NB4 (cell line): ENCODE results near the gene LSG1.

ENCODE experiments used
- DNase-seq: peaks from one replicate; pipeline ENCODE4 v3.0.0; 2010; ENCODE audit warnings: low read depth
- H3K4me3 ChIP-seq: one replicate; pipeline ENCODE4 v1.5.1; 2011; ENCODE audit warnings: mild to moderate bottlenecking, low read depth, low read length, moderate library complexity
- MYC ChIP-seq: IDR thresholded peaks from 2 replicates; pipeline ENCODE4 v1.6.1; 2011; ENCODE audit warnings: low read depth, low read length
- POLR2A ChIP-seq: IDR thresholded peaks from 2 replicates; pipeline ENCODE4 v1.6.1; 2011; ENCODE audit warnings: mild to moderate bottlenecking; ENCODE audit not compliant: insufficient read length; ENCODE audit errors: extremely low read depth
- TF ChIP-seq, protein P1 (sequence below): IDR thresholded peaks from 2 replicates; pipeline ENCODE4 v1.6.1; 2011; ENCODE audit warnings: low read depth, low read length
- TF ChIP-seq, protein P2 (sequence below): IDR thresholded peaks from one replicate; pipeline ENCODE4 v1.5.1; 2012; ENCODE audit warnings: low read depth, low read length

The LSG1 gene

DNA sequence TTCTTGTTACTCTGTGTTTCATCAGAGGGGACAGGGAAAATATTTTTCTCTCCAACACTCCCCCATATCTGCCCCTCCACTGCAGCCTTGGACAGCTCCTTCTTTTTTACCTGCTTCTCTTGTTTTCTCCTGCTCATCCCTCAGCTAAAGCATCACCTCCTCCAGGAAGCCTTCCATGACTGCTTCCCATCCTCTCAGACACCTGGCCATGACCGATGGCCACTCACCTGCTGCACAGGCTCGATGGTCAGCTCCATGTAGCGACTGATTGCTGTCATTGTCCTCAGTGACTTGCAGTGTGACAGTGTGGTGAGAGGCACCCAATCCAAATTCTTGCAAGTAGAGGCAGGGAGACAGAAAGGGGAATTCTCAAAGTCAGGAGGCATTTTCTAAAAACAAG lies 61.3 kb downstream of the LSG1 start:
- no peak for DNase-seq
- no peak overlapping the region for H3K4me3 ChIP-seq
- TF ChIP-seq, protein P1, sequence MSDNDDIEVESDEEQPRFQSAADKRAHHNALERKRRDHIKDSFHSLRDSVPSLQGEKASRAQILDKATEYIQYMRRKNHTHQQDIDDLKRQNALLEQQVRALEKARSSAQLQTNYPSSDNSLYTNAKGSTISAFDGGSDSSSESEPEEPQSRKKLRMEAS, result no peak
- TF ChIP-seq POLR2A (no peak), MYC (no peak)
- TF ChIP-seq, protein P2, sequence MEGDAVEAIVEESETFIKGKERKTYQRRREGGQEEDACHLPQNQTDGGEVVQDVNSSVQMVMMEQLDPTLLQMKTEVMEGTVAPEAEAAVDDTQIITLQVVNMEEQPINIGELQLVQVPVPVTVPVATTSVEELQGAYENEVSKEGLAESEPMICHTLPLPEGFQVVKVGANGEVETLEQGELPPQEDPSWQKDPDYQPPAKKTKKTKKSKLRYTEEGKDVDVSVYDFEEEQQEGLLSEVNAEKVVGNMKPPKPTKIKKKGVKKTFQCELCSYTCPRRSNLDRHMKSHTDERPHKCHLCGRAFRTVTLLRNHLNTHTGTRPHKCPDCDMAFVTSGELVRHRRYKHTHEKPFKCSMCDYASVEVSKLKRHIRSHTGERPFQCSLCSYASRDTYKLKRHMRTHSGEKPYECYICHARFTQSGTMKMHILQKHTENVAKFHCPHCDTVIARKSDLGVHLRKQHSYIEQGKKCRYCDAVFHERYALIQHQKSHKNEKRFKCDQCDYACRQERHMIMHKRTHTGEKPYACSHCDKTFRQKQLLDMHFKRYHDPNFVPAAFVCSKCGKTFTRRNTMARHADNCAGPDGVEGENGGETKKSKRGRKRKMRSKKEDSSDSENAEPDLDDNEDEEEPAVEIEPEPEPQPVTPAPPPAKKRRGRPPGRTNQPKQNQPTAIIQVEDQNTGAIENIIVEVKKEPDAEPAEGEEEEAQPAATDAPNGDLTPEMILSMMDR, result no peak

DNA sequence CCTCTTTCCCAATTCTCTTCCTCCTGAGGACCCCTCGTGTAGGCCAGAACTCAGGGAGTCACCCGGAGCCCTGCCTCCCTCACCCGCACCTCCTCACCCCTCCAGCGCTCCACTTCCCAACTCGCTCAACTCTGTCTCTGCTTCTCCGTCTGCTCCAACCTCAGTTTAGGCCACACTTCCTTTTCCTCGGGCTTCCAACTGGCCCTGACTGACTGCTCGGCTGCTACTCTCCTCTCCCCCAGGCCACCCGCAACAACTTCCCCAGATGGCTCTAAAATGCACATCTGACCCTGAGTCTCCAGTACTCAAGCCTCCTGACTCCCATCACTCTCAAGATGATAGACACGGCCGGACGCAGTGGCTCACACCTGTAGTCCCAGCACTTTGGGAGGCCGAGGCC lies 62.4 kb downstream of the LSG1 start:
- DNase-seq, result no peak
- TF ChIP-seq MYC (no peak), POLR2A (no peak)
- TF ChIP-seq, protein P2, result no peak
- TF ChIP-seq, protein P1, result no peak
- H3K4me3 ChIP-seq, result no peak overlapping the region

DNA sequence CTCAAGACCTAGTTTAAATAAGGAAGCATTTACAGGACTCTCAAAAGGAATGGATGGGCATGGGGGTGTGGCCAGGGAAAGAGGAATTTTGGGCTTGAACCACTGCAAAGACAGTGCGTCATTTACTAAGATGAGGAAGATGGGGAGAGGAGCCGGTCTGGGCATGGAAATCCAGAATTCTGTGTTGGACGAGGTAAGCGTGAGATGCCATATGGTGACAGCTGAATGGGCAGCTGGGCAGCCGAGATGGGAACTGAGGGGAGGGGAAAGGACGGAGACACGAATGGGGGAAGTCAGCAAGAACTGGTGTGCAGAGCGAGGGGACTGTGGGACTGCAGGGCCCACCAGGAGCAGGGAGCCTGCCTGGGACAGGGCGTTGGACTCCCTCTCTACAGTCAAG lies 63.0 kb downstream of the LSG1 start:
- TF ChIP-seq, protein P1, result no peak
- TF ChIP-seq, protein P2, result no peak
- TF ChIP-seq MYC (no peak), POLR2A (no peak)
- no peak for DNase-seq

DNA sequence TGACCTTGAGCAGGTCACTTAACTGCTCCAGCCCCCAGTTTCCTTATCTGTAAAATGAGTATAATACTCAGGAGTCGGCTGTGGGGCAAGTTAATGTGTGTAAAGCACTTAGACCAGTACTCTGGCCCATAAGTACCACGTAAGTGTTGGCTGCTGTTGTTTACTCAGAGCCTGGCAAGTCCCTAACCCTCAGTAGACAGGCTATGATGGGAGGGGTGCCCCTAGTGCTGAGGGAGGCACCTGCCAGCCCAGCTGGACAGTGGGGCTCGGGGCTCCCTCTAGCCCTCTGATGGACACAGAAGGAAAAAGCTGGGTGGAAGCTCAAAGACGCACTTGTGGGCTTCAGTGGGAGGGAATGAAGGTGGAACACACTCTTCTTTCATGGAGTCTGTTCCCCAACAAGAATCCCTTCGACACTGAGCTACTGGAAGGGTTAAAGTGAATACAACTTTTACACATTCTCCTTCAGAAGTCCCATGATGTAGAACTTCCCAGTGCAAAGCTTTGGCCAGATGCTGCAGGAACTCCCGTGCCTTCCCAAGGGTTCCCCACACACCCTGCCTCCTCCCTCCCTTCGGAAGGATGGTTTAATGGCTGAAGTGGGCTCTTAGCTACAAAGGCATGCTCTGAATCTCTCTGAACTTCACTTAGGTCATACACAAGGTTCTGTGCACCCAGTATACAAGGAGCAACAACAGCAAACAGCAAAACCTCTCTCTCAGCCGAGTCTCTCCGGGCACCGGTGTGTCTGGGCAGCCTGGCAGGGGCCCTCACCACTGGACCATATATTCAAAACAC lies 64.2 kb downstream of the LSG1 start:
- DNase-seq, result no peak
- no peak overlapping the region for H3K4me3 ChIP-seq

More for the DNA sequence above, 63.0 kb downstream of the LSG1 start:
- no peak overlapping the region for H3K4me3 ChIP-seq

DNA sequence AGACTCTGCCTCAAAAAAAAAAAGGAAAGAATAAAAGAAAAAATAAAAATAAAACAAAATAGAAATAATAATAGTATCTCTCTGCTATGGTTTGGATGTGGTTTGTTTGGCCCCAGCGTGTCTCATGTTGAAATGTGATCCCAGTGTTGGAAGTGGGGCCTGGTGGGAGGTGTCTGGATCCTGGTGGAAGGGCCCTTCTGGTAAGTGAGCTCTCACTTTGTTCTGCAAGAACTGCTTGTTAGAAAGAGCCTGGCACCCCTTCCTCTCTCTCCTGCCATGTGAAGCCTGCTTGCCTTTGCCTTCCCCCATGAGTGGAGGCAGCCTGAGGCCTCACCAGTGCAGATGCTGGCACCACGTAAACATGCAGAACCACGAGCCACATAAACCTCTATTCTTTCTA lies 65.0 kb downstream of the LSG1 start:
- H3K4me3 ChIP-seq, result no peak overlapping the region
- TF ChIP-seq POLR2A, result no peak
- TF ChIP-seq MYC, result no peak
- TF ChIP-seq, protein P1, result no peak
- TF ChIP-seq, protein P2, result no peak
- no peak for DNase-seq

More for the DNA sequence above, 64.2 kb downstream of the LSG1 start:
- TF ChIP-seq, protein P1, result no peak
- TF ChIP-seq MYC (no peak), POLR2A (no peak)
- TF ChIP-seq, protein P2, result no peak
